ENCODE measurements around the gene CD82.
"Not testable (repeated sequence)": the region's sequence is repeated elsewhere in the genome, so short reads cannot be mapped to it uniquely, and the experiment has no call there.

CD82 gene

GRCh38 chr11:44634401-44635281, 69.2 kb downstream of the CD82 start:
- DNase-seq = no peak

- no peak for DNase-seq
Observed at GRCh38 chr11:44637487-44637886, 72.0 kb downstream of the CD82 start.

- no peak for DNase-seq
Observed at GRCh38 chr11:44638032-44638431, 72.6 kb downstream of the CD82 start.

- no peak for DNase-seq
Observed at GRCh38 chr11:44643217-44643616, 77.8 kb downstream of the CD82 start.

GRCh38 chr11:44645827-44646226, 80.4 kb downstream of the CD82 start:
- DNase-seq = no peak

GRCh38 chr11:44647255-44647955, 81.9 kb downstream of the CD82 start:
- not testable (repeated sequence) for DNase-seq

GRCh38 chr11:44648109-44648508, 82.6 kb downstream of the CD82 start:
- no peak for DNase-seq

GRCh38 chr11:44651535-44652155, 86.2 kb downstream of the CD82 start:
- DNase-seq = no peak

GRCh38 chr11:44652901-44653644, 87.6 kb downstream of the CD82 start:
- no peak for DNase-seq

GRCh38 chr11:44654057-44654456, 88.6 kb downstream of the CD82 start:
- DNase-seq = no peak

- no peak for DNase-seq
Observed at GRCh38 chr11:44654596-44654995, 89.1 kb downstream of the CD82 start.

GRCh38 chr11:44657836-44658505, 92.5 kb downstream of the CD82 start:
- no peak for DNase-seq

GRCh38 chr11:44658506-44658850, 93.0 kb downstream of the CD82 start:
- DNase-seq = peak; percentile 22

GRCh38 chr11:44659641-44660040, 94.2 kb downstream of the CD82 start:
- DNase-seq = no peak

GRCh38 chr11:44660535-44660934, 95.1 kb downstream of the CD82 start:
- not testable (repeated sequence) for DNase-seq

GRCh38 chr11:44661311-44661717, 95.9 kb downstream of the CD82 start:
- DNase-seq = no peak
